Renal pelvis (tissue), 4 donors: ENCODE results near the gene DENND4A. TPM values are rescaled to one million over a fixed set of nuclear protein-coding genes. Genes with fewer than 3 reads are reported as not detected.
"Not testable (repeated sequence)": the region's sequence is repeated elsewhere in the genome, so short reads cannot be mapped to it uniquely, and the experiment has no call there.

Experiments
- DNase-seq: peaks from one replicate; pipeline ENCODE4 v3.0.0-alpha.2; 2013
- polyA plus RNA-seq, 3 donors: library from polyadenylated mRNA; unstranded; fragments of 120-200 nt; gene quantifications; one replicate each; pipeline ENCODE4 v1.2.1, GENCODE V29; 2013; ENCODE audit not compliant: insufficient read length in 3 of 3

The DENND4A gene
- polyA plus RNA-seq, 3 donors = 13.3 to 19.6 (median 15.4) TPM

DNA sequence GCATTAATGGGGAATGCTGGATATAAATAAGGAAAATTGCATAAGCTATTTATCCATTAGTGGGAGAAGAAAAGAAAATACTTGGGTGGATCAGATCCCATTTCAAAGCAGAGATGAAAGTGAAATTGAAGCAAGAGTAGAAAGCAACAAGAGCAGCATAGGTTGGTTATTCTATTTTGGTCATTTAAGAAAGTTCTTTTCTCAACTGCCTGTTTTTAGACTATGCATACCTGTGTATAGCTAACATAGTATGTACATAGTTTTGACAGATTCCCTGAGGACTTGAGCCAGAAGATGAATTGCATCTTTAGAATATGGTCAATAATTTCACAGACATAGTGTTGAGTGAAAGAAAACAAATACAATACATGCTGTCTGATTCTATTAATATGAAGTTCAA, 29.0 kb upstream of the DENND4A start:
- no peak for DNase-seq

- no peak for DNase-seq
Measured at GRCh38 chr15:65819563-65819960, 27.5 kb upstream of the DENND4A start.

DNA sequence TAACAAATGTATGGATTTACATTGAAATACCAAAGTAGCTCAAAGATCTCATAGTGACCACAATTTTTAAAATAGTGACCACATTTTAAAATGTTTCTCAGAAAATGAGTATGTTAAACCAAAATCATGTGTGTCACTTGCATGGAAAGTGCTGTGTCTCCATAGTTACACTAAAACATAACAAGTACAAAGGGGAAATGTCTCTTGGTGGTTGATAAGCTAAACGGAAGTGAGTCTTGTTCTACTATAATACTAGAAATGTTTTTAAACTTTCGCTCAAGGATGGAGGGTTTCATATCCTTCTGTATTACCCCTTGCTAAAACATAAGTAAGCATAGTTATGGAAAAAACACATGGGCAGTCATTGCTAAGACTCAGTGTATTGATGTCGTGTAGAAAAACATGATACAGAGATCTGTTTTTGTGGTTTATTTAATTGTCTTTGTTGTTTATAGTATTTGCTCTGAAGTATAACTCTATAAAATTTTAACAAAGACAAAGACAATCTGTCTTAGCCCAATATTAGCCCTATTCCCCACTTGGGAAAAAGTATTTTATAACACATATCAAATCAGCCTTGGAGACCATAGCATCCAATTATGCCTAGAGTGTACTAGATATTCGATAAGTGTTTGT, 27.0 kb upstream of the DENND4A start:
- no peak for DNase-seq

DNA sequence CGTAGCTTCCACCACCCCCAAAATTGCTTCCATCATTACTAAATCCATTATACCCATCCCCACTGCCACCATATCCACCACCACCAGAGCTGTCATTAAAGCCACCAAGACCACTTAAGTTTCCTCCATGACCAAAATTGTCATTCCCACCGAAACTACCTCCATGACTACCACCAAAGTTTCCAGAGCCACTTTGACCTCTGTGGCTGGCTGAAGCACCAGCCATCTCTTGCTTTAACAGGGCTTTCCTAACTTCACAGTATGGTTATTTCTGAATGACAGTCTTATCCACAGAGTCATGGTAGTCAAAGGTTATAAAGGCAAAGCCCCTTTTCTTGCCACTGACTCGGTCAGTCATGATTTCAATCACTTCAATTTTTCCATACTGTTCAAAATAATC, 24.3 kb upstream of the DENND4A start:
- no peak for DNase-seq

DNA sequence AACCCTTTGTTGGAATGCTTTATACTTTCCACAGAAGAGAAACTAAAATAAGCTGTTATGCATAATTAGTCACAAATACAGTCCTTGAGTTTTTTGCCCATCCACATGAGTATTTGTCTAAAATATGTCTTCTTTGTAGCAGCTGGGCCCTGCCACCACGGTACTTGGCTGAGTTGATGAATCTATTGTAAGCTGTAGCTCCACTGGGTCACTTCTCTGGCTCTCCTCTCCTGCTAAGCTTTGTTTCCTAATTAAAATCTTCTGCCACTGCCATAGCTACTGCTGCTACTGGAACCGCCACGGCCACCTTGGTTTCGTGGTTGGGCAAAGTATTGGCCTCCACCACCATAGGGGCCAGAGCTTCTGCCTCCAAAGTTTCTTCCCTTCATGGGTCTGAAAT, 23.9 kb upstream of the DENND4A start:
- not testable (repeated sequence) for DNase-seq

- DNase-seq = not testable (repeated sequence)
Measured at GRCh38 chr15:65814271-65814670, 22.2 kb upstream of the DENND4A start.

- no peak for DNase-seq
Measured at GRCh38 chr15:65812916-65813315, 20.8 kb upstream of the DENND4A start.

- DNase-seq = no peak
Measured at GRCh38 chr15:65812467-65812866, 20.4 kb upstream of the DENND4A start.

DNA sequence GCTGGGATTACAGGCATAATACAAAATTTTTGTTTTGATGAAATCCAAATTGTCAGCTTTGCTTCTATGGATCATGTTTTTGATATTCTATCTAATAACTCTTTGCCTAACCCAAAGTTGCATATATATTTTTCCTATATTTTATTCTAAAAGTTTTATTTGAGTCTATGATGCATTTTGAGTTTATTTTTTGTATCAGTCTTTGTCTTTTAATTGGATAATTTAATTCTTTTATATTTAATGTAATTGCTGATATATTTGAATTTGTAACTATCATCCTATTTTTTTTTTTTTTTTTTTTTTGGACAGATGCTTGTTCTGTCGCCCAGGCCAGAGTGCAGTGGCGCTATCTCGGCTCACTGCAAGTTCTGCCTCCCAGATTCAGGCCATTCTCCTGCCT, 19.7 kb upstream of the DENND4A start:
- DNase-seq = no peak

DNA sequence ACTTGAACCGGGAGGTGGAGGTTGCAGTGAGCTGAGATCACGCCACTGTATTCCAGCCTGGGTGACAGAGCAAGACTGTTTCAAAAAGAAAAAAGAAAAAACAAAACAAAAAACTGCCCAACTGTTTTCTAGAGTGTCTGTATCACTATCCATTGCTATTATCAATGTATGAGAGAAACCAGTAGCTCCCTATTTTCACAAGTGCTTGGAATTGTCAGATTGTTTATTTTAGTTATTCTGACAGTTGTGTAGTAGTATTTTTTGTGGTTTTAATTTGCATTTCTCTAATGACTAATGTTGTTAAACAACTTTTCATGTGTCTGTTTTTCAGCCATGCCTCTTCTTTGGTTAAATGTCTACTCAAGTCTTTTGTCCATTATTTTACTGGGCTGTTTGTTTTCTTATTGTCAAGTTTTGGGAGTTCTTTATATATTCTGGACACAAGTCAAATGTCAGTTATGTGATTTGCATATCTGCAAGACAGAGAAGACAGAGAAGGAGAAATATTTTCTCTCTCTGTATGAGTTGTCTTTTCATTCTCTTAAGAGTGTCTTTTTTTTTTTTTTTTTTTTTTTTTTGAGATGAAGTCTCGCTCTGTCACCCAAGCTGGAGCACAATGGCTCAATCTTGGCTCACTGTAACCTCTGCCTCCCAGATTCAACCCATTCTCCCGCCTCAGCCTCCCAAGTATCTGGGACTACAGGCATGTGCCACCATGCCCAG, 19.1 kb upstream of the DENND4A start:
- DNase-seq = not testable (repeated sequence)

DNA sequence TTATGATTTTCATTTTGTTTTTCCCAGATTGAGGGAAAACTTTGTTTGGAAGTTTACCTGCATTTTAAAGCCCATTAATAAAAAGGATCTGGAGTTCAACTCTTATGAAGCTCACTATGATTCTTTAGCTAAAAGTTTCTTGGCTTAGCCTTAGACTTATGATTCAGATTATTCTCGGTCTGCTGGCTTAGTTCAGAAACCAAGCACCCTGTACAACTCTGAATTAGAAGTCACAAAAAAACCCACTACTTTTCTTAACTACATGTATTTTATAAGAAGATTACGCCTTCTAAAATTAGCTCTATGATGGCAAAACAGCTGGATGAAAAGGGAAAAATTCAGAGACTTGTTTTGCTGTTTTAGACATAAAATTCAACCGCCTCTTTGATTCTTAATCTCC, 14.3 kb upstream of the DENND4A start:
- DNase-seq = no peak

DNA sequence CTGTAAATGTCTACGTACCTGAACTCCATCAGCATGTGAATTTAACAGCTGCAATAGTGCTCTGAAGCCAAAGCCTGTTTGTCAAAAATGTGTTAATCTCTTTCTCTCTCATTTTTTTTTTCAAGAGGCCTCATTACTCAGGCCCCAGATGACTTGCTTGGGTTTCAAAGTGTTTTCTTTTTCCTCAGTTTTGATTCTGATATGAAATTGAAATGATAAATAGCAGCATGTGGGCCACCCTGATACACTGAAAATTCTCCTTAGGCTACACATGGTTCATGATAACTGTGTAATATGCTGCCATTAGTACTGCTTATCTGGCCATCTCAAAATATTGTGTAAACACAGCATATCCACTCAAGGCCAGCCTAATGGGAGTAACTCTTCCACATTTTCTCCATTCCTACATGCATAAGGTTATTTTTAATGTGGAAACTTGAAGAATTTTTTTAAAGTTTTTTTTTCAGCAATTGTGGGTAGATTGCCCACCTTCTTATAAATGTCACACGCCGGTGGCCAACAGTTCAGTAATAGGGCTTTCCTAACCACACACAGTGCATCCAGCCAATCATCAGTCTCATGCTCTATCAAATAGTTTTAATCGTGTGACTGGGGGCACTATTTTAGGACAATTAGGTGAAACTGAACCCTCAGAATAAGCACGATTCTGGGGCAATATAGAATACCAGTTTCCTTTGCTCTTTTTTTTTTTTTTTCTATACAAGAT, 13.1 kb upstream of the DENND4A start:
- no peak for DNase-seq

DNA sequence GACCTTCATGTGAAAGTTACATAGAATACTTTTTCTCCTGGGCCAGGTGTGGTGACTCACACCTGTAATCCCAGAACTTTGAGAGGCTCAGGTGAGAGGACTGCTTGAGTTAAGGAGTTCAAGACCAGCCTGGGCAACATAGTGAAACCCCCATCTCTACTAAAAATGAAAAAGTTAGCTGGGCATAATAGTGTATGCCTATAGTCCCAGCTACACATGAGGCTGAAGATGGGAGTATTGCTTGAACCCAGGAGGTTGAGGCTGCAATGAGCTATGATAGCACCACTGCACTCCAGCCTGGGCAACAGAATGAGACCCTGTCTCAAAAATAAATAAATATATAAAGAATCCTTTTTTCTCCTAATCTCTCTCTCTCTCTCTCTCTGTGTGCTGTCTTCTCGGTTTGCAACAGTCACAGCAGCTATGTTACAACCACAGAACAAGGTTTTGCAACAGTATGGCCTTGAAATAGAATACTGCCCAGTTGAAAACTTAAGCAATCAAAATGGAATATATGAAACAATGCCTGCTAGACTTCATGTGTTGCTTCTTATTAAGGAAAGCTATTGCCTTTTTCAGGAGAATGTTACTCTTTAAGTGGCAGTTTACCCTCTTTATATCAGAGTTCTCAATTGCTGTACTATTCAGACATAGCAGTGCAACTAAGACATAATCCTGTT, 12.3 kb upstream of the DENND4A start:
- DNase-seq = no peak

DNA sequence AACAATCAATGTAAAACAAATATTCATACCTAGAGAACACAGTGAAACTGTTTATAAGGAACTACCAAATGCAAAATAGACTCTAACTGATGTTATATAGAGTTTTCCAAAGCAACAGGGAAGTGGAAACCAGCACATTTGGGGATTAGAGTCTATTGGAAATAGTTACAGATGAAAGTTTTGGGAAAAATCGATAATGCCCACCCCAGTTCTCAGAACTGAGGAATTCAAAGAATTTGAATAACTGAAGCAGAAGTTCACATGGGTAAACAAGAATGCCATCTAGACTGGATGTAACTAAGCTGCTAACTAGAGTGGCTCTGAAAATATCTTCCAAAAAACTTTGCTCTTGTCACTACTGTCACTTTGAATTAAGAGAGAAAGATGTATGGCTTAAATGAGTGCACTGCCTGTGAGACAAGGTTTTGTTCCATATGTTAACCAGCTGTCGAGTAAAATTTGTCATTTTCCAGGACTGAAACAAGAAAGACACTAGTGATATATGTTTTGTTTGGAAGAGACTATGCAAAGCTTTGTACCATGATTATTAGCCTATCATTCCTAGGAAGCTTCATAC, 9.2 kb upstream of the DENND4A start:
- no peak for DNase-seq

GRCh38 chr15:65796610-65797078, 4.6 kb upstream of the DENND4A start:
- no peak for DNase-seq

DNA sequence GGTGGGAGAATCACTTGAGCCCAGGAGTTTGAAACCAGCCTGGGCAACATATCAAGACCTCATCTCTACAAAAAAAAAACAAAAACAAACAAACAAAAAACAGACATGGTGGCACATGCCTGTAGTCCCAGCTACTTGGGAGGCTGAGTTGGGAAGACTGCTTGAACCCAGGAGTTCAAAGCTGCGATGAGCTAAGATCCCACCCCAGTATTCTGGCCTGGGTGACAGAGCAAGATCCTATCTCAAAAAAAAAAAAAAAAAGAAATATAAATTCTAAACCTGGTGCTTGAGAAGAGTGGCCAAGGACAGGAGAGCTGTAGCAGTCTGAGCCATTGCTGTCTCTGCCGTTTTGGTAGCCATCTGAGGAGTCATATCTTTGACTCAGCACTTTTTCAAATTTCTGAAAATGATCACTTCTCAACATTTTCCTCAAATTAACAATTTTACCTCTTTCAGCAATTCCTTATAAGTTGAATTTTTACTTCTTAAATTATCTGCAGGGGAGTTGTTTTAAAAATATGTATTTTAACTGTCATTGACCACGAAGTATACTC, 3.6 kb upstream of the DENND4A start:
- no peak for DNase-seq

DNA sequence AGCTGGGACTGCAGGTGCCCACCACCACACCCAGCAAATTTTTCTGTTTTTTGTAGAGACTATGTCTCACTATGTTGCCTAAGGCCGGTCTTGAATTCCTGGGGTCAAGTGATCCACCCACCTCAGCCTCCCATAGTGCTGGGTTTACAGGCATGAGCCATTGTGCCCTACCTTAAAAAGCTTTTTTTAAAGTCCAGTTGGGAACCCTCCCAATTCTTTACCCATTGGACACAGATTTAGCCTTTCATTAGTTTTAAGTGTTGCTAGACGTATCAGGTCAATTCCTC, 1.7 kb upstream of the DENND4A start:
- DNase-seq = no peak

GRCh38 chr15:65792988-65793817, 1.1 kb upstream of the DENND4A start:
- no peak for DNase-seq

DNA sequence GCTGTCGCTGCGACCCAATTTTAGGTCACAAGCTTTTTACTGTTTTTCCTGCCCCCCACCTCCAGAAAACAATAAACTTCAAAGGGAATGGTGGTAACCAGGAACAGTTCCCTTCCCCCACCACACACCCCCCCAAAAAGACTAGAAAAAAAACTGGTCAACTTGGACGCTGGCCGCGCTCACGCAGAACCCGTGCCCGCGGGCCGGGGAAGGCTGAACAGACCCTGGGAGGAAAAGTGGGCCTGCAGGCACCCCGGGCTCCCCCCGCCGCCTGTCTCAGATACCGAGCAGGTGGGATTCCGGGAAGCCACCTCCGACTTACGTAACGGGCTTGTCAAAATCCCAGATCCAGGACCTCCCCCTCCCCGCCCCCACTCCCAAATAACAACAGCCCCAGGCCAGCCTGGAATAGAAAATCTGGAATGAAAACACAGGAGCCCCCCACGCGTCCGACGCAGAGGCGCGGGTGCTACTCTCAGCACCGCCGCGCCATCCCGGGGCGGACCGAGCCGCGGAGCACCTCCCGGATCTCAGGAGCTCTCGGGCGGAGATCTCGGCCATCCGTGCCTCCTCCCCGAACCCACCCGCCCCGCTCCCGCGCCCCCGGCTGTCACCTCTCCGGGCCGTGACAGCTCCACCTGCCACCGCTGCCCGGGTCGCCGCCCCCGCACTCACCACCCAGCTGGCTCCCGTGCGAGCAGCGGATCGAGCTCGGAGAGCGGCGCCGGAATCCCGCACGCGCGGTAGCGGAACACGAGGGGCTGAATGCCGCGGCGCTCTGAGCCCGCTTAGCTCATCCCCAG, 557 bp downstream of the DENND4A start:
- peak; percentile 82 for DNase-seq

DNA sequence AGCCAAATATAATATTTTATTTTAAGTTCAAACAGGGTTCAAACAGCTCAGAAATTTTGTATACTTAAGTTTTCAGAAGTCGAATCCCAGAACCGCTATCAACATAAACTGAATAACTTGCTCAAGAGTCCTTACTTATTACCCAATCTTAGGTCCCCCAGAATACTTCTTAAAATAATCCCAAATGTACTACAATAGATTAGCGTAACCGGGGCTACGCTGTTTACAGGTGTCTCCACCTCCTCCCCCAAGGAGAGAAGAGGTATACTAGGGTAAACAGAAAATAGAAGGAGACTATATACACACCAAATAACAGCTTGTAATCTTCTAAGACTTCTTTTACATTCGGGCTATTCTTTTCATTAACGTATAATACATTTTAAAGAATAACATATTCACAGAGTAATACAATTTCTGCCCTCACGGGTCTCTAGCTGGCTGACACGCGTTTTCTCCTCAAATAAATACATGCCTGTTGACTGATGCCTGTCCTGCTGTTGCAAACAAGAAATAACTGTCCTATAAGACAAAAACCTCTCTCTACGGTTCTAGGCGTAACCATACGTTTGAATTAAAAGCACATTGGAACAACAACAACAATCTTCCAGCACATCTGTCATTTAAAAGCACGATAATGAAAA, 1.3 kb downstream of the DENND4A start:
- DNase-seq = peak; percentile 27
